ENCODE data around the gene SIGLEC6.

The SIGLEC6 gene

GRCh38 chr19:51548213-51548651 is 16.8 kb upstream of the SIGLEC6 start:
- no peak for DNase-seq

GRCh38 chr19:51547397-51548212 is 16.1 kb upstream of the SIGLEC6 start:
- no peak for DNase-seq

DNA sequence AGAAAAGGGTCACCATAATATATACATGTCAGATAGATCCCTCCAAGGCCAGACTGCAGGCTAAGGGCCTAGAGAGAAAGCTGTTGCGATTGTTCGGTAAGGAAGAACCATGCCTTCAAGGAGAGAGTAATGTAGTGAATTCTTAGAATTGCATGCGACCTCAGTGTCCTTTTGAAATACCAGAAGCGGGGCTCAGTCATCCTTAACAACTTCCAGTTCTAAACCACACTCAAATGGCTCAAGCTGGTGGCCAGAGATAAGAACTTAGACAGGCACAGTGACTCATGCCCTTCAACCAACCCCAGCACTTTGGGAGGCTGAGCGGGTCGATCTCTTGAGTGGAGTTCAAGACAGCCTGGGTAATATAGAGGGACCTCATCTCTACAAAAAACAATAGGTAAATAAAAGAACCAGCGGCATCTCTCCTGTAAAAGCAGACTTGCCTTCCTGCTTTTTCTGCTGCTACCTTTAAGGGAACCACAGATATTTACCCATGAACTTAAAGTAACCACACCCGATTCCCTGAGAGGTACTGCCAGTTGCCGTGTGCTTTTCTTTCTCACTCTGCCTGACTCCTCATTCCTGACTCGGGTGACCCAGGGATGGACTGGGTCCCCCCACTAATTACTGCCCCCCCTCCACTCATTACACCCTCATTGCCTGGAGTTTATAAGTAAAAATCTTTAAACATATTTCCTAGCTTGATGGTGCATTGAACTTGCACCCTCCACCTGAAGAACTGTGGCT is 15.4 kb upstream of the SIGLEC6 start:
- no peak for DNase-seq

GRCh38 chr19:51546107-51546649 is 14.7 kb upstream of the SIGLEC6 start:
- DNase-seq: no peak

GRCh38 chr19:51544038-51544437 is 12.6 kb upstream of the SIGLEC6 start:
- DNase-seq: no peak

DNA sequence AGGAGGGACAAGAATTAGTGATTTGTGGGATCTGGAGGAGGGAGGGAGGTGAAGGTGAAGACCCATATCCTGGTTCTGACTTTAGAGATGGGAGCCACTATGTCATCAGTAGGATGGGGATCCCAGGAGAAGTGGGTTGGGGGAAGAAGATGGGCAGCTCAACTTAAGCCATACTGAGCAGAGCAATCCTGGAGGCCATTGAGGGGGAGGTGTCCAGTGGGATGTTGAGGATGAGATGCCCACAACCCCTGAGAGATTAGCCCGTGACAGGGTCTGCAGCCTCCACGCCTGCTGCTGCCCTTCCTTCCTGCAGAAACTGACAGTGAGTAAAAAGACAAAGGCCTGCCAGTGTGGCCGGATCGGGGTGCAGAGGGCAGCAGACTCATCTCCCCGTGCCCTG is 11.2 kb upstream of the SIGLEC6 start:
- DNase-seq: no peak

DNA sequence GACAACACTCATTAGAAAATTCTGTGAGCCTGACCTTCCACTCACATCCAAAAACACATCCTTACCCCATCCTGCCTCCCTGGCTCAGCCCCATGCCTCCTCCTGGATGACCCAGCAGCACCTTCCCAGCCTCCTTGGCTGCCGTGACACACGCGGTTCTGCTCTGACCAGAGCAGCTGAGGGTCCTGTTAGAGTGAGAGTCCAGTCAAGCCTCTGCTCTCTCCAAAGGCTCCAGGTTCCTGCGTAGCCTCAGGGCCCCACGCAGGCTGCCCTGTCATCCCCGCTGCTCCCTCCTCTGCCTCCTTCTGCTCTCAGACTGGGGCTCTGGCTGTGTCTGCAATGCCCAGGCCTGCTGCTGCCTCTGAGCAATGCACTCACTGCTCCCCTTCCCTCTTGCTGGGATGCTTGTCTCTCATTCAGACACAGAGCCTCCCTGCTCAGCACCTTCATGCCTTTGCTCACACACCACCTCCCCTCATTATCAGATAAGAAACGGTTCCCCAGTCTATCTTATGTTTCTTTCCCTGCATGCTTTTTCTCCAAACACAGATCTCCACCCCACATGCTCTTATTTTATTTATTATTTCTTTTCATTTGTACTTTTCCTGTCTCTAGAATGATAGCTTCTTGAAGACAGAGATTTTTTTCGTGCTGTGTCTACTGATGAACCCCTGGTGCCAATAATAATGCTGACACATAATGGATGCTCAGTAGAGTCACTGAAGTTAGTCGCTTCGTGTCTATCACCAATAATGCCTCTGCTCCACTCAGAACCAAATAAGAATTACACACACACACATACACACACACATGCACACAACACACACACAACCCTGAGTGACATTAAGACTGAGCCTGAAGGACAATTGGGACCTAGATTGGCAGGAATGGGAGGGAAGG is 10.2 kb upstream of the SIGLEC6 start:
- DNase-seq: no peak

DNA sequence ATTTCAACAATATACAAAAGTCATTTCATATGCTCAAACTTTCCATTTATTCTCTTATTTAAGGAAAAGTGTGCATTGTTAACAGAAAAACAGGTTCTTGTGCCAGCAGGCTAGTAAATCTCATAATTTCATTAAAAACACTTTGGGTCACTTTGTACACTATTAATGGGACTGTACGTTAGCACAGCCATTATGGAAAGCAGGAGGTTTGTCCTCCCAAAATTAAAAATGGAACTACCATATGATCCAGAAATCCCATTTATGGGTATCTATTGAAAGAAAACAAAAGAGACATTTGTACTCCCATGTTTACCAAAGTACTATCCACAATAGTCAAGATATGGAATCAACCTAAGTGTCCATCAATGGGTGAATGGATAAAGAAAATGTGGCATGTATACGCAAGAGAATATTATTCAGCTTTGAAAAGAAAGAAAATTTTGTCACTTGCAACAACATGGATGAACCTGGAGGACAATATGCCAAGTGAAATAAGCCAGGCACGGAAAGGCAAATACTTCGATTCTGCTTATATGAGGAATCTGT is 8.4 kb upstream of the SIGLEC6 start:
- DNase-seq: no peak

DNA sequence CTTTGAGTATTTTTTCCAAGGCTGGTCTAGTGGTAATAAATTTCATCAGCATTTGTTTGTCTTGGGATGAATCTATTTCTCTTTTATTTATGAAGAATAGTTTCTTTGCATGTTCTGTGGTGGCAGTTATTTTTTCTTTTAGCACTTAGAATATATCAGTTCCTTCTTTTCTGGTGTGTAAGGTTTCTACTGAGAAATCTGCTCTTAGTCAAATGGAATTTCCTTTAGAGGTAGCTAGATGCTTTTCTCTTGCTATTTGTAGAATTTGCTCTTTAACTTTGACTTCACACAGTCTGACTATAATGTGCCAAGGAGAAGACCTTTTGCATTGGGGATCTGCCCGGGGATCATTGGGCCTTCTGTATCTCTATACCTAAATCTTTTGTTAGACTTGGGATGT is 4.1 kb upstream of the SIGLEC6 start:
- DNase-seq: no peak

- no peak for DNase-seq
These were observed 854 bp downstream of the SIGLEC6 start for GRCh38 chr19:51530616-51531015.

GRCh38 chr19:51529301-51529700 is 2.2 kb downstream of the SIGLEC6 start:
- no peak for DNase-seq

- DNase-seq: no peak
These were observed 5.8 kb downstream of the SIGLEC6 start for GRCh38 chr19:51525651-51526050.

DNA sequence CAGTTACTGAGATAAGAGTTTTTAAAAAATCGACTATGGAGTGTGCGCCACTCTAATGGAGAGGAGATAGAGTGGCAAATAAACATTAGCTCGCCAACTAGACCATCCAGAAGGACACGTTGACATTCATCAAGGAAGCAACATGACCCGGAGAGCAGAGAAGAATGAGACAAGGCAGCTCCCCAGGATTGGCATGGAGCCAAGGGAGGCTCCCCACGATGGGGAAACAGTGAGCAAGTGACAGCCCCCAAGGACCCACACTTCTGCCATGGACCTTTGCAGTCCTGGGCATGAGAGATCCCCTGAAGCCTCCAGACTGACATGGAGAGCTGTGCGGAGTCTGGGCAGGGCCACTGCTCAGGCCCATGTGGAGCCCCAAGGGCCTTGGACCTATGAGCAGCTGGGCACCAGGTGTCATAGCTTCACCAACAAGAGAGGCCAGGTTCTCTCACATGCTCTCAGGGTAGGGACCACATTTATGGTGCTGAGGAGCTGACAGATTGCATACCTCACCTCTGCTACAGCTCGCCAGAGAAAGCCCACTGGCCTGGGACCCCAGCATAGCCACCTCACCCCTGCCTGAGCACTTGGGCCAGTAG is 6.7 kb downstream of the SIGLEC6 start:
- DNase-seq: no peak

DNA sequence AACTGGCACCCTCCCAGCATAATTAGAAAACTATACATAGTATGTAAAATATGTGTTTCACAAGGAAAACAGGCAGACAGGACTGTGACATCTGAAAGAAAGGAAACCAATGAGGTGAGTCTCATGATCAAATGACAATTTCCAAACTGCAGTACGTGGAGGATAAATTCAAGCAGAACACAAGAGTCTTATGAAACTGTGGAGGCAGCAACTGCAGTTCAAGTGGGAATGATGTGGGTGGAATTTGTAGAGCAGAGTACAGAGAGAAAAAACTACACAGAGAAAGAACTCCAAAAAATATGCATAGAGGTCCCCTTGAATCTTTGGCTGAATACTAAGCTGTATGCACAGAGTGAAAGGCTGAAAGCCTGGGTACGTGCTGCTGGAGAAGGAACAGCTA is 9.7 kb downstream of the SIGLEC6 start:
- DNase-seq: no peak

- no peak for DNase-seq
These were observed 10.1 kb downstream of the SIGLEC6 start for GRCh38 chr19:51521357-51521756.

DNA sequence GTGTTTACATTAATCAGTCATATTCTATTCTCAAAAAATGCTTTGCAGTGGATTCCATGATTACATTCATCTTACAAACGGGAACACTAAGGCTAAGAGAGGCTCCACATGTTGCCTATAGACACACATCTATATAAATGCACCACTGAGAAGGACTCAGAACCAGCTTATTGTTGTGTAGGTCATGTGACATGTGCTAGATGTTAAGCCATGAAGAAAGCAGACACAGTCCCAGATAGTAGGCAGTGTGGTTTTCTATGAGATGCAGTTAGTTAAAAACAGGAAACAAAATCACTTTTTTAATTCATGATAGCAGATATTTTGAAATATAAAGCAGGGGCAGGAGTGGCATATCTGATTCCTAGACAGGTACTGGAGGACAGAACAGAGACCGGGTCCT is 10.7 kb downstream of the SIGLEC6 start:
- no peak for DNase-seq

- peak; percentile 0 to 1 for DNase-seq
These were observed 16.5 kb downstream of the SIGLEC6 start for GRCh38 chr19:51514866-51515481.

GRCh38 chr19:51513968-51514367 is 17.5 kb downstream of the SIGLEC6 start:
- no peak for DNase-seq

DNA sequence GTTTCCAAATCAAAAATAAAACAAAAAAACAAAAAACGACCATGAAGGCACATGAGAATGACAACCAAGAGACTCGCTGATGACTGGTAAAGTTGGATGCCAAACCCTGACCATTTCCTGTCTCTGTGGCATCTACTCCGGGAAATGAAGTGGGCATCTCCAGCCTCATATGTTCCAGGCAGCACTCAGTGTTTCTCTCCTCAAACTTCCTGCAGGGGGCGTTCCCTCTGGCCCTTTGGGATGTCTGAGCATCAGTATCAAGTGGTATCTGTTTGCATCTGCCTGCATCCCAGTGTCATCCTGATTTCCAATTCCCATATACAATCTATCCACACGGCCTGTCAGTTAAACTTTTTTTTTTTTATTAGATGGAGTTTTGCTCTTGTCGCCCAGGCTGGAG is 20.1 kb downstream of the SIGLEC6 start:
- no peak for DNase-seq

- no peak for DNase-seq
These were observed 21.4 kb downstream of the SIGLEC6 start for GRCh38 chr19:51509823-51510660.

All from NCI-H2081 (cell line).